GM18502 (cell line): ENCODE results near the gene EXOSC5.
"Not testable (repeated sequence)": the region's sequence is repeated elsewhere in the genome, so short reads cannot be mapped to it uniquely, and the experiment has no call there.

Experiments used
- ATAC-seq: cut with Tn5 transposase; IDR thresholded peaks from one replicate; pipeline ENCODE4 v1.9.1; 2021; ENCODE audit warnings: mild to moderate bottlenecking; ENCODE audit not compliant: unreplicated experiment, poor library complexity

EXOSC5 gene

DNA sequence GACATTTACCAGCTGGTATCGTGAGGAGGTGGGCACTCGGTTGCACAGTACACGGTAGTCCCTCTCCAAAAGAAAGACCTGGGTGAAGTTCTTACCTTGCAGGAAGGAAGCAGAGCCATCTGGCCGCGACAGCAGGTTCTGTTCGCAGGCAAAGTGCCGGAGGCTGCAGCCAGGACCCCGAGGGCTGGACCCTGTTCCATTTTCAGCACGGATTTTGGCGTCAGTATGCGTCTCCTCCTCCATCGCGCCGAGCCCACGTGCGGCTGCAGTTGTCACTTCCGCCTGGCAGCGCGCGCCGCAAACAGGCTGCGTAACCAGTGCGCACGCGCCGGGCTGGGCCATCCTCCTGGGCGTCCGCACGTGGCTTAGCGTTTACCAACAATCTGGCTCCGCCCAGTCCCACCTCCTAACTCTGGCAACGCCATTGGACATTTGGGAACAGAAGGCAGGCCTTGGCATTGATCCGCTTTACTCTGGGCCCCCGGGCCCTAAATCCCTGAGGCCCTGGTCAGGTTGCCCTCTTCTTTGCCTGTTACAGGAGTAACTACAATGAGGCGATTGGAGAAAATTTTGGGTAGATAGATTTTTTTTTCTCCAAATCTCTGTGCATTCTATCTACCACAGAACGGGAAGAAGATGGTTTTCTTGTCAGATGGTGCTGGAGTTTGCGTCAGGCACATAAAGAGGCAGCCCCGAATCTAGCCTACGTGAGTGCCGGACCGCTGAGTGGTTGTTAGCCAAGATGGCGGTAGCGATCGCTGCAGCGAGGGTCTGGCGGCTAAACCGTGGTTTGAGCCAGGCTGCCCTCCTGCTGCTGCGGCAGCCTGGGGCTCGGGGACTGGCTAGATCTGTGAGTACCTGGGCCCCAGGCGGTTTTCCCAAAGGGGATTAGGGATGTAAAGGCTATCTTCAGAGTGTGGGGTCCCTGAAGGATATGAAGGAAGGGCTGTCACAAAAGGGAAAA is at the start of gene EXOSC5, which contains the start of gene BCKDHA:
TSS of gene EXOSC5 (minus strand) at position 274 of the 964 bp plus-strand sequence. CDS start at position 243, 31 bp downstream.
TSS of gene BCKDHA (plus strand) at position 733 of the 964 bp plus-strand sequence. CDS start at position 743, 10 bp downstream.
- peak; percentile 90 for ATAC-seq

DNA sequence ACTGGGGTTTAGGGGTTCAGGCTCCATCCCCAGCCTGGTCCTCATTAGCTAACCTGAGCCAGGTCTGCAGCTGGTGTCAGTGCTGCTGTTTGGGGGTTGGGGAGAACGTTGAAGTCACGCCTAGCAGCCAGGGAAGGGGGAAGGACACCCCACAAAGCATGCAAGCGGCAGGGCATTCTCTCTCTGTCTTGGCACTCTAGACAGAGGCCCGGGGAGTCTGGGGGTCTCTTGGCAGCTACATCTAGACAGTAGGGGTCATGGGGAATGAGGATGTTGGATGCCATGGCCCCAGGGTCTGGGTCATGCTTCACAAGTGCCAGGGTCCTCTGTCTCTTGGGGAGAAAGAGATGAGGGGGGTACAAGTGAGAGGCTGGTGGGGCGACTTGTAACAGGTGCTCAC is 48.4 kb upstream of the EXOSC5 start:
- ATAC-seq, result no peak

DNA sequence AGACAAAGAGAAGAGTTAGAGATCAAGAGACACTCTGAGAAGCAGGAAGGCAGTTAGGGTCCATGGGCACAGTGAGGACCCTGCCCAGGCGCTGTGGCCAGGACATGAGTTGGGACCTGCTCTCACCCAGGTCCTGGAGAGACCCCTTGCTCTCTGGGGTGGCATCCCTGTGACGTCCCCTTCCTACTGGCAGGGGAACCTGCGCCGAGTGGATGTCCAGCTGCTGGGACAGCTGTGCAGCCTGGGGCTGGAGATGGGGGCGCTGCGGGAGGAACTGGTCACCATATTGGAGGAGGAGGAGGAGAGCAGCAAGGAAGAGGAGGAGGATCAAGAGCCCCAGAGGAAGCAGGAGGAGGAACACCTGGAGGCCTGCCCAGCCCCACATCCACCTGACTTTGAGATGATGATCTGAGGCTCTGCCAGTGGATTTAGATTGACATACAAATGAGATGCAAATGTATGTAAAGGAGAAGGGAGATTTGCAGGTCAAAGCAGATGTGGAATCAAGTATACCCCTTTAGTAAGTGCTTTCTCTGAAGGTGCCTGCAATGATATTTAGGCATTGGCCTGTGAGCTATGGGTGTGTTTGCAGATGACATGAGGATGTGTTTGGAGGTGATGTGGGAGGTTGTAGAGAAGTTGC is 46.8 kb upstream of the EXOSC5 start:
- no peak for ATAC-seq

DNA sequence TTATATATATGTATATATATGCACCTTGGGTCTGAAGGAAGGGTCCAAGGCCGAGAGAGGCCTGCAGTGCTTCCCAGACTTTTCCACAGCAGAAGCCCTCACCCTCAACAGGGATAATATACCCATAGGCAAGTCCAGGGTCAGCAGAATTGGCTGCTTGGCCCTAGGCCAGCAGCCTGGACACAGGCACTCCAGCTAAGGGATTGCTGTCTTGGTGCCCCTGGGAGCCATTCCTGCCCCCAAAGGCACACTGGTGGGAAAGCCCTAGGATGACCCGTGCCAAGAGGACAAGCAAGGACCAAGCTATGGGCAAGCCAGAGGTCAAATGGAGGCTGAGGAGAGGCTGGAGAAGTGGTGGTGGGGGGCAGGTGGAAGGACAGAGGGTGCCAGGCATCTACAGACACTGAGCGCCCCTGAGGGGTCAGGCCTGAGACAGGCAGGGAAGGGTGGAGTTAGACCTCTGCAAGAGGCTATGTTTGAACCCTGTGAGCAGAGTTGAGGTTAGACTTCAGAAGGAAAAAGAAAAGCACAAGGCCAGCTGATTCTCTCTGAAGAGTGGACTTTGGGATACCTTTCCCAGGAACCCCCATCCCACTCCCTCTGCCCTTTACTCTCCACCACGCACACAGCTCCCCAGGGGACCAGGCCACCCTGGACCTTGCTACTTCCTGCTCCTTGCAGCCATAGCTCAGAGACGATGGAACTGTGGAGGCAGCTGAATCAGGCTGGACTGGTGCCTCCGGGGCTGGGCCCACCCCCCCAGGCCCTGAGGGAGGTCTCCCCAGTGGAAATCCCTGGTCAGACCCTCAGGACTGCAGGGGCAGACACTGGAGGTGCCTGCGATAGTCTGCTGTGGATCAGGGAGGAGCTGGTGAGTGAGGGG is 45.6 kb upstream of the EXOSC5 start, which contains the start of gene ERICH4:
TSS of gene ERICH4 (plus strand) at position 684 of the 883 bp plus-strand sequence. CDS start at position 698, 14 bp downstream.
- ATAC-seq, result no peak

DNA sequence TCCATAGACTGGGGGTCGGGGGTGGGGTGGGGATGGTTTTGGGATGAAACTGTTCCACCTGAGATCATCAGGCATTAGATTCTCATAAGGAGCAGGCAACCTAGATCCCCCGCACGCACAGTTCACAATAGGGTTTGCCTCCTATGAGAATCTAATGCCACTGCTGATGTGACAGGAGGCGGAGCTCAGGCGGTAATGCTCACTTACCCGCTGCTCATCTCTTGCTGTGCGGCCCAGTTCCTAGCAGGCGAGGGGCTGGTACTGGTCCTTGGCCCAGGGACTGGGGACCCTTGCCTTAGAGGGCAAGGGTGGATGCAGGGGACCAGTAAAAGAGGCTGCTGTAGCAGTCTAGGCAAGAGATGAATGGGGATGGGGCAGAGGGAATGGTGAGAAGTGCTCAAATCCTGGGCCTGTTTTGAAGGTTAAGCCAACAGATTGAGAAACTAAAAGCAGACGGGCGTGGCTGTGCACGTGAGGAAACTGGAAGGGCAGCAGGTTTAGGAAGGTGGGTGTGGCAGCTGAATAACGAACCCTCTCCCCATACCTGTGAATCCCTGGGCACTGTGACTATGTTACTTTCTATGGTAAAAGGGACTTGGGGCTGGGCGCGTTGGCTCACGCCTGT is 44.3 kb upstream of the EXOSC5 start:
- no peak for ATAC-seq

DNA sequence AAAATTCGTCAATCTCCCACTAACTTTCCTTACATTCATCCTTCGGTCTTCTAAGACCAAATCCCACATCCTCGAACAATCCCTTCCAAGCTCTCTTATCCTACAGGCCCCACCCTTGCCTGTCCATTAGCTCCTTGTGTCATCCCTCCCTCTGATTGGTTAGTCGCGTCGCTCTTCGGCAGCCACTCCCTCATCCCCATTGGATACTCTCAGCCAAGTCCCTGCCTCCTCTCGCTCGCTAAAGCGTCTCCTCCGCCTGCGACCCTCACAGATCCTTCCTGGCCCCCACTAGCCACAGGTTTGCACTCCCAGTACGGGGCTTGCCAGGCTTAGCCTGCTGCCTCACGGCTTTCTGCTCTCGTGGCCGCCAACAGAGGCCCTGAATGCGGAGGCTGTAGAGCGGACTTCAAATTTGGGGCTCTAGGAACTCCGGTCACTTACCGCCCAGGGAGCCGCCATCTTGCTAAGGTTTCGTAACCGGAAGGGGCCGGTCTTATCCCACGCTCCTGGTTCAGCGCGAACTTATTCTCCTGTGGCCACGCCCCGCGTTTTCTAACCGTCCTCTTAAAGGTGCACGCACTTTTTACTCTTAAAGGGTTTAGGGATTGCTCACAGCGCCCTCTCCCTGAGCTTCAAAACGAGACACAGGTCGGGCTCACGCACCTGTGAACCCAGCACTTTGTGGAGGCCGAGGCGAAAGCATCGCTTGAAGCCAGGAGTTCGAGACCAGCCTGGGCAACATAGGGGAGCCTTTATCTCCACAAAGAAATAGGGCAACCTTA is 42.5 kb upstream of the EXOSC5 start, which contains the start of gene DMAC2:
TSS of gene DMAC2 (minus strand) at position 472 of the 782 bp plus-strand sequence. CDS start at position 459, 13 bp downstream.
- peak; percentile 84 for ATAC-seq

DNA sequence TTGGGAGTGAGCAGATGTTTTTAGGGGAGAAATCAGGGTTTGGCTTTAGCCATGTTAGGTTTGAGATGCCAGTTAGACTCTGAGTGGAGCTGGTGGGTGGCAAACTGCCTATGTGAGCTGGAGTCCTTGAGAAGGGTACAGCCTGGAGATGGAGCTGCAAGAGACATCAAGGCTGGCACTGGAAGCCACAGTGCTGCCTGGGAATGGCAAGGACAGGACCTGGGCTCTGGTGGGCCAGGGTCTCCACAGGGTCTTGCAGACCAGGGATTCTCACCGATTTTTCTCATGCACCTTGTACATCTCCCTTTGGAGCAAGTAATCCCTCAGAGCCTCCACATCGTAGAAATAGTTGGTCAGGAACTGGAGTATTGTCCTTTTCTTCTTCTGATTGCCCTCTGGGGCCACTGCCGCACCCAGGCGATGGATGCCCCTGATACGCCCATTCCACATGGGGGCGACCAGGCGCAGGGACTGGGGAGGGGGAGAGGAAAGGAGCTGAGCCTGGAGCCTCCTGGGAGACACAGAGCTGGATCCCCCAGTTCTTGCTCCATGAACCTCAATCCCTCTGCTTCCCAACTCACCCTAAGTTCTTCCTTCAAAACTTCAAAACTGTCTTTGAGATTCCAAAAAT is 40.9 kb upstream of the EXOSC5 start:
- no peak for ATAC-seq

DNA sequence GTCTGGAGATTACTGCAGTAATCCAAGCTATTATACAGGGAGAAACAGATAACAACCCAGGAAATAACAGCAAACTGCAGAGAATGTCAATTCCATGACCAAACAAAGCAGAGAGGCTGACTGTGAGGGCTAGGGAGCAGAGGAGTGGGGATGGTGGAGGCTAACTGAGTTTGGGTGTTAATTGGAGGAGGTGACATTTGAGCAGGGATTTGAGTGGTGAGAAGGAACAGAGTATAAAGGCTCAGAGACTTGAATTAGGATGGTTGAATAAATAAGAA is 39.5 kb upstream of the EXOSC5 start:
- ATAC-seq, result no peak

DNA sequence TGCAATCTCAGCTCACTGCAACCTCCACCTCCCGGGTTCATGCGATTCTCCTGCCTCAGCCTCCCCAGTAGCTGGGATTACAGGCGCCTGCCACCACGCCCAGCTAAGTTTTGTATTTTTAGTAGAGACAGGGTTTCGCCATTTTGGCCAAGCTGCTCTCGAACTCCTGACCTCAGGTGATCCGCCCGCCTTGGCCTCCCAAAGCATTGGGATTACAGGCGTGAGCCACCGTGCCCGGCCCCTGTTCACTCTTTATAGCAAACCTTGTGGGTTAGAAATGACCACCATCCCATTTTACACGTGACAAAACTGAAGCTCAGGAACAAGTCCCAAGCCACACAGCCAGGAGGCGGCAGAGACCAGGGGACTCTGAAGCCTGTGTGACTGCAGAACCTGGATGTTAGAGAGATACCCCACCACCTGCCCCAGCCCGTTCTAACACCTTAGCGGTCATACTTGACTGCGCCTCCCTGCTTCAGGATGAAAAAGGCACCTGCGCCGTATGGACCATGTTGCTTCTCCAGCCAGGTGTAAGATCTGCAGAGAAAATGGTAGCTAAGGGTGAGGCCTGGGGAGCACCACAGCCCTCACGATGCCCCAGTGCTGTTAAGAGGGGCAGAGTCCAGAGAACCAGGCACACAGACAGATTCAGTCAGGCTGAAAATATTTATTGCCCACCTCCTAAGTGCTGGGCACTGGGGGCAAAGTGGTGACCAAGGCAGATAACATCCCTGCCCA is 38.9 kb upstream of the EXOSC5 start:
- ATAC-seq, result no peak

DNA sequence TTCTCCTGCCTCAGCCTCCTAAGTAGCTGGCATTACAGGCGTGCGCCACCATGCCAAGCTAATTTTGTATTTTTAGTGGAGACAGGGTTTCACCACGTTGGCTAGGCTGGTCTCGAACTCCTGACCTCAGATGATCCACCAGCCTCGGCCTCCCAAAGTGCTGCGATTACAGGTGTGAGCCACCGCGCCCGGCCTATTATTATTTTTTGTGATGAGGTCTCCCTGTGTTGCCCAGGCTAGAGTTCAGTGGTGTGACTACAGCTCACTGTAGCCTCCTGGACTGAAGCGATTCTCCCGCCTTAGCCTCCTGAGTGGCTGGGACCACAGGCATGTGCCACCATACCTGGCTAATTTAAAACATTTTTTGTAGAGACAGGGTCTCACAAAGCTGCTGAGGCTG is 38.2 kb upstream of the EXOSC5 start:
- ATAC-seq, result not testable (repeated sequence)

DNA sequence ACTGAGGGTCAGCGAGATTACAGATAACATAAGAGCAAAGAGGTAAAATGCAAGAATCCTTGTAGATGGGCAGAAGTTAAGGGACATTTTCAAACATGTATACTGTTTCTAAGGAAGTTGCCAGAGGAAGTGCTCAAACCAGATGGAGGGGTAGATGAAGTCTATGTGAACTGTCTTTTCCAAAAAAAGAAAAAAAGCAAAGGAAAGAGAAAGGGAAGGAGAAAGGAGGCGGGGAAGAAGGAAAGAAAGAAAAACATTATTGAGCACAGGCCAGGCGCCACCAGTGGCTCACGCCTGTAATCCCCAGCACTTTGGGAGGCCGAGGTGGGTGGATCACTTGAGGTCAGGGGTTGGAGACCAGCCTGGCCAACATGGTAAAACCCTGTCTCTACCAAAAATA is 37.3 kb upstream of the EXOSC5 start:
- ATAC-seq, result no peak

DNA sequence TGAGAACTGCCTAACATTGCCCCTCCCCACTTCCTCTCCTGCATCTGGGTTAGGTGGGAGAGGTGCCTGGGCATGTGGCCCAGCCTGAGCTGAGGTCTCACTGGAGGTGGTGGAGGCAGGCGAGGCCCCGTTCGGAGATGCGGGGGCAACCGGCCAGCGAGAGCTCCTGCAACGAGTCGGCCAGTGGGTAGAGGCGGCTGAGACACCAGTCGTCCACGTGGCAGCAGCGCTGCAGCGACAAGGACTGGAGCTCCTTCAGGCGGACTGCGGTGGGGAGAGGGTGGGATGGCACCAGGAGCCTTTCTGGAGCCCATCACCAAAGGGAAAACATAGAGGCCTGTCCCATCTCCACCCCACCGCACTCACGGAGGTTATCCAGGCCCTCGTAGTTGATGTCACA is 36.0 kb upstream of the EXOSC5 start:
- ATAC-seq, result no peak

DNA sequence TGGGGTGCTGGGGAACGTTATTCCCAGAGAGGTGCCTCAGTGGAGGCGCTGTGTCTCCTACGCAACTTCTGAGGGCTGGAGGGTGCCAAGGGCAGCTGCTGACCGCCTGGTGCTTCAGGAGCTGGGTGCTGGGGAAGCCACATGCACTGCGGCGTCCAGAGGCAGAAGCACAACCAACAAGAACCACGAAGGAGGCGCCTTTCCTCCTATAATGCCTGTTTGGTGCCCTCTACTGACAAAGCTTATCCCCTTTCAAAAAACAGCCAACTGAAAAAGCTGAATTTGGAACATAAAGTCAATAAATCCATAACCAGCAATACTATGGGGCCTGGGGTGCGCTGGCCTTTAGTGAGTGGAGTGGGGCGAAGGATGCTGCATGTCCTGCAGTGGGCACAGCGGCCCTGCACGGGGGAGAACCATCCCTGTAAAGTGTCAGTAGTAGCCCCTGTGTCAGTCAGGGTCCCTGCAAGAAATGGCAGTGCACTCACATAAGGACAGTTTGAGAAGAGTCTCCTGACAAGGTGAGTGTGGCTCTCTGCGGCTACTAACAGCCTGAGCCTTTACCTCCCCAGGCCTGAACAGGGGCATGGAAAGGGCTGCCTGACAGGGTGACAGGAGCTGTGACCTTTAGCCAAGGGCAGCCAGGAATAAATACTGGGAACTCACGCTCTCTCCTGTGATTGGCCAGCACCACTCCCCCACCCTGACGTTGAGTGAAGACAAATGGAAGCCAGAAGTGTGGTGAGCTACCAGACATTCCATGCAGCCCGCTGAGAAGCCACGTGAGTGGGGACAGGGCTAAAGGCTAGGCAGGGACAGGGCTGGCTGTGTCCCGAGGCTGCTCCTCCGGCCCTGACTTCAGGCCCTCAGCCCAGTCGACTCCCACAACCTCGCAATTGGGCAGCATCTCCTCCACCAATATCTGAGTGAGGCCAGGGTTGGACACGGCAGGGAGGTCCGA is 34.5 kb upstream of the EXOSC5 start:
- ATAC-seq, result no peak

DNA sequence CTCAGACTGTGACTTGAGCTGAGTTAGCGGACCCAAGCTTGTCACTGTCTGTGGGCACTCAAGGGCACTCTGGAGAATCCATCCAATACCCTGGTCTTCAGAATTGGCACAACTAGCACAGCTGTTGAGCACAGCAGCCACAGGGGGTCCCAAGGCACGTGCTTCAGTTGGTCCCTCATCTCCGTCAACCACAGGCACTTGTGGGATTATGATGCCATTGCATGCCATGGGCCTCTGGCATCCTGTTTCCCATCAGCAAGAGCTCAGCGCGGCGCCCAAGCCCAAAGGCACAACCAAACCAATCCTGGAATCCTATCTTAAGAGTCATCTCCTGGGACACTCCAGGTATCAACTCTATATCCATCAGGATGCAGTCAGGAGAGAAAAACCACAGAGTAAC is 33.8 kb upstream of the EXOSC5 start:
- no peak for ATAC-seq

DNA sequence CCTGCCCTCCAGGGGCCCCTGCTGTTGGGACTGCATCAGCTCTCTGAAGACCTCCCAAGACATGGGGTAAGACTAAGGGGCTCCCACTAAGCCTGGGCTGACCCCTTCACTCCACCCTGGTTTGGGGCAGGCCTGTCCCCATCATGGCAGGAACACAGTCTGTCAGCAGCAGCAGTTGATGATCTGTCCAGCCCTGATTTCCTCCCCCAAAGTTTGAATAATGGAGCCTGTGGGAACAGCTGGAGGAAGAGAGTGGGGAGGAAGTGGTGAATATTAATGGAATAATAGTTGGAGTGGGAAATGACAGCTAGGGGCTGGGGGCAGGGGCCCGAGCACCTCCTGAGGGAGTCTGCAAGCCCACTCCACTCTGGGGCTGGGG is 31.3 kb upstream of the EXOSC5 start:
- no peak for ATAC-seq

DNA sequence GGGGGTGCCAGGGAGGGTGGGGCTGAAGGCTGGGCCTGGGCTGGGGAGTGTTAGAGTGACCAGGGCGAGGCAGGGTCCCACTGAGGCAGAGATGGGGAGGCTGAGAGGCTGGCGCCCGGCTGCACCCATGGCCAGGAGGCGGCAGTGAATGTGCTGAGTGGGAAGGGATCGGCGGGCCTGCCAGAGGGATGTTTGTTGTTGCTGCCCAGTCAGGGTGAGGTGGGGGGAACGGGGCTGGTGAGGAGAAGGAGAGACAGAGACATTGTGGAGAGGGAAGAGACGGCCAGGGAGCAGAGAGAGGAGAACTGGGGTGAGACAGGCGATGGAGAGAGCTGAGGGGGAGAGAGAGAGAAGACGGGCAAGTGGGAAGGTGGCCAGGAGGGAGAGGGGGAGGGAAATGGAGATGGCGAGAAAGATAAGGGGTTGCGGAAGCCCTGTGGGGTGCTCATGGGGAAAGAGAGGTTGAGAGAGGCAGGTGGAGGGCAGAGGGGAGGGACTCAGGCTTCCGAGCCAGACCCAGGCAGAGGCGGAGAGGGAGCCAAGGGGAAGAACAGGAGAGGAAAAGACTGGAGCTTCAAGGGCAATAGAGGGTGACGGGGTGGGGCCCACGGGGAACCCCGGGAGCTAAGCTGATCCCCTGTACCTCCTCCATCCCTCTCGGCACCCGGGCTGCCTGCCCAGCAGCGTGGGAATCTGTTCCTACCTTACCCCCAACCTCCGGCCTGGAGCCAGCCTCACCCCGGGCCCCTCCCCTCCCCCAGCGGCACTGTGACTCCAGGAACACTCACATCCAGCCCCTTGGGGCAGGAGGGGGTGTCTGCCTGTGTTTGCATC is 30.7 kb upstream of the EXOSC5 start:
- ATAC-seq, result peak; percentile 11
